Ovary (tissue), 3 donors: Measurements from ENCODE around the gene LSAMP.

Source experiments
- CTCF ChIP-seq, 3 donors: fragments of 450-650 bp in 2 of 3; fragments of 200-600 bp in 1 of 3; IDR thresholded peaks; one replicate each; pipeline versions ENCODE4 v1.5.1 to v1.8.0; 2016 to 2022; ENCODE audit warnings: antibody characterized with exemption in 3 of 3, mild to moderate bottlenecking in 1 of 3
- EP300 ChIP-seq: sonication (generic); formaldehyde crosslinking; IDR thresholded peaks from one replicate; pipeline ENCODE4 v1.6.1; 2017; ENCODE audit warnings: antibody characterized with exemption
- POLR2A ChIP-seq: fragments of 450-650 bp; IDR thresholded peaks from one replicate; pipeline ENCODE4 v1.6.1; 2017; ENCODE audit warnings: antibody characterized with exemption, mild to moderate bottlenecking, moderate library complexity
- donor health status: DM: no; HTN: no; CAD: no.

GRCh38 chr3:115980709-115981108 is 464.6 kb downstream of the LSAMP start:
- TF ChIP-seq CTCF (IDR thresholded peaks at IDR 0.05) (no peak), POLR2A (no peak), EP300 (no peak)
